ENCODE results near the gene CAMTA2. TPM values are rescaled to one million over a fixed set of nuclear protein-coding genes. Genes with fewer than 3 reads are reported as not detected.
A peak's percentile ranks its signal among the peaks of the same experiment; 100 is the strongest.

CAMTA2 gene
- total and polyA plus RNA-seq, 2 donors: 2.8 to 51.5 TPM

DNA sequence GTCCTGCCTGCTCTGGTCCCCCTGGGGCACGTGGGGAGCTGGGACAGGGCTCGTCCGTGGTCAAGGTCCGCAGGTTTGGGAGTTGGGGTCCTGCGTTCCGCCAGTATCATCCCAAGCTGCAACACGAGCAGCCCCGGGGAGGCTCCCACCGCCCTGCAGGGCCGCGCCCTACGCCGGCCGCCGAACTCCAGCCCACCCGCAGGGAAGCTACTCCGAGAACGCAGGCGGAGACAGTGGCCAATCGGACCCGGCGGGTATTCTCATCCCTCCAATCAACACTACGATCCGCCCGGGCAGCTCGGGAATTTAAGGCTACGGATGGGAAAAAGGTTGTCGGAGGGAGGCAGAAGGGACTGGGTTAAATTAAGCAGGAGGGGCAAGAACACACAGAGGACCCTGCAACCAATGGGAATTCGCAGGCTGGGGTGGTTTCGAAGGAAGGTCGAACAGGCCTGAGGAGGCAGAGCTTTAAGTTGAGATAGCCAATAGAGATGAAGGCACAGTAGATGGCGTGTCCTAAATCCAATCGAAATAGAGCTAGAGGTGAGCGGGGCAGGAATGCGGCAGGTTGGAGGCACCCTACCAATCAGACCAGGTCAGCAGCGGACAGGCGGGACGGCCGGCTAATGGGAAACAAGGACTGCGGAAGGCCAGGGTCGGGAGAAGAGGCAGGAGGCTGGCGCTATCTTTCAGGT, 20.5 kb downstream of the CAMTA2 start:
- peaks cover 10 to 31% of the 10 kb centered on the region in 2 donors for H3K36me3 ChIP-seq (ENCODE audit: control insufficient read depth in 2 of 2, insufficient read depth in 2 of 2, low read length in 1 of 2)
- DNase-seq (ENCODE audit: low read depth in 6 of 9, low spot score in 9 of 9): peak; percentile 86 to 98 (median 94)
- WGBS: under 1% methylated on average over 42 of the region's 42 CpGs
- peaks cover 0 to 5% of the 10 kb centered on the region in 2 donors for H3K9me3 ChIP-seq (ENCODE audit: control insufficient read depth in 2 of 2, insufficient read depth in 1 of 2, low read length in 1 of 2)
- peaks cover 11 to 33% of the 10 kb centered on the region in 2 donors for H3K4me1 ChIP-seq (ENCODE audit: control insufficient read depth in 2 of 2, insufficient read depth in 2 of 2, low read length in 2 of 2)
- H3K27ac ChIP-seq (ENCODE audit: low read depth in 1 of 2, low read length in 1 of 2): peak overlapping the region; percentile 85 to 97
- no peaks in the 10 kb centered on the region for H3K27me3 ChIP-seq (ENCODE audit: control insufficient read depth in 2 of 2, insufficient read depth in 1 of 2, low read length in 1 of 2)
- H3K4me3 ChIP-seq (ENCODE audit: low read length in 2 of 2): peak overlapping the region; percentile 66 to 92

GRCh38 chr17:4965311-4965986, 22.0 kb downstream of the CAMTA2 start:
- Histone ChIP-seq H3K27ac (ENCODE audit: low read depth in 1 of 2, low read length in 1 of 2) (no peak overlapping the region), H3K4me3 (ENCODE audit: low read length in 2 of 2) (no peak overlapping the region), H3K9me3 (ENCODE audit: control insufficient read depth in 2 of 2, insufficient read depth in 1 of 2, low read length in 1 of 2) (peaks cover 0 to 5% of the 10 kb centered on the region in 2 donors), H3K4me1 (ENCODE audit: control insufficient read depth in 2 of 2, insufficient read depth in 2 of 2, low read length in 2 of 2) (peaks cover 11 to 33% of the 10 kb centered on the region in 2 donors), H3K36me3 (ENCODE audit: control insufficient read depth in 2 of 2, insufficient read depth in 2 of 2, low read length in 1 of 2) (peaks cover 14 to 21% of the 10 kb centered on the region in 2 donors), H3K27me3 (ENCODE audit: control insufficient read depth in 2 of 2, insufficient read depth in 1 of 2, low read length in 1 of 2) (no peaks in the 10 kb centered on the region)
- DNase-seq (ENCODE audit: low read depth in 6 of 9, low spot score in 9 of 9): no peak
- 98% methylated on average over 15 of the region's 15 CpGs for WGBS

GRCh38 chr17:4960279-4960922, 27.1 kb downstream of the CAMTA2 start:
- Histone ChIP-seq H3K4me3 (ENCODE audit: low read length in 2 of 2) (no peak overlapping the region), H3K4me1 (ENCODE audit: control insufficient read depth in 2 of 2, insufficient read depth in 2 of 2, low read length in 2 of 2) (peaks cover 0 to 1% of the 10 kb centered on the region in 2 donors), H3K36me3 (ENCODE audit: control insufficient read depth in 2 of 2, insufficient read depth in 2 of 2, low read length in 1 of 2) (peaks cover 23 to 28% of the 10 kb centered on the region in 2 donors), H3K27me3 (ENCODE audit: control insufficient read depth in 2 of 2, insufficient read depth in 1 of 2, low read length in 1 of 2) (no peaks in the 10 kb centered on the region), H3K27ac (ENCODE audit: low read depth in 1 of 2, low read length in 1 of 2) (no peak overlapping the region), H3K9me3 (ENCODE audit: control insufficient read depth in 2 of 2, insufficient read depth in 1 of 2, low read length in 1 of 2) (no peaks in the 10 kb centered on the region)
- no peak for DNase-seq (ENCODE audit: low read depth in 6 of 9, low spot score in 9 of 9)
- 93% methylated on average over 9 of the region's 9 CpGs for WGBS

DNA sequence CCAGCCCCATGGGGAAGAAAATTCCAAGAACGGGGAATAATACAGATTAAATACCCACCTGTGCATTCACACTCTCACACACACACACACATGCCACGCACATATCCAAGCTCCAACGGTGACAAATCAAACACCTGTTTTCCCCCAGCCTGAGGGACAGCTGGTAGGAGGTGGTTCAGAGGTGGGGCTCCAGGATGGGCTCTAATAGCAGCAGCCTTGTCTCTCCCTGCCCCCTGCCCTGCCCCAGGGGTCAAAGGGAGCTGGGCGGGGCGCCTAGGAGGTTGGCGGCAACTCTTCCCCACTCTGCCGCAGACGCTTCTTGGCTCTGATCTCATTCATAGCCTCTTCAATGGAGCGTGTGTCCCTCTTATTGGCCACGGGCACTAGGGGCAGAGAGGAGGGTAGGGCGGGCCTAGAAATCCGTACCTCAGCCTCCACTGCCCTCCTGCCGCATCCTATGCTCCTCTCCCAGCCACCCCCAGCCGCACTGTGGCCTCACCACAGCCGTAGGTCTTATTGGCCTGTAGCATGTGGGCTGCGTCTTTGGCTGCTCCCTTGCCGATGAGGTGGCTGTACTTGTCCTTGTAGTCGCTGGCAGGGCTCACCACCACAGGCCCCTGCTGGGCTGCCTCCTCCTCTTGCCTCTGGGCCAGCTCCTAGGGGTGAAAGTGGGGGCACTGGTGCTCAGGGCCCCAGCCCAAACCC, 28.1 kb downstream of the CAMTA2 start:
- peaks cover 23 to 24% of the 10 kb centered on the region in 2 donors for H3K36me3 ChIP-seq (ENCODE audit: control insufficient read depth in 2 of 2, insufficient read depth in 2 of 2, low read length in 1 of 2)
- H3K27ac ChIP-seq (ENCODE audit: low read depth in 1 of 2, low read length in 1 of 2): no peak overlapping the region
- no peak overlapping the region for H3K4me3 ChIP-seq (ENCODE audit: low read length in 2 of 2)
- WGBS: 97% methylated on average over 18 of the region's 18 CpGs
- H3K4me1 ChIP-seq (ENCODE audit: control insufficient read depth in 2 of 2, insufficient read depth in 2 of 2, low read length in 2 of 2): no peaks in the 10 kb centered on the region
- H3K27me3 ChIP-seq (ENCODE audit: control insufficient read depth in 2 of 2, insufficient read depth in 1 of 2, low read length in 1 of 2): no peaks in the 10 kb centered on the region
- no peaks in the 10 kb centered on the region for H3K9me3 ChIP-seq (ENCODE audit: control insufficient read depth in 2 of 2, insufficient read depth in 1 of 2, low read length in 1 of 2)
- DNase-seq (ENCODE audit: low read depth in 6 of 9, low spot score in 9 of 9): no peak

DNA sequence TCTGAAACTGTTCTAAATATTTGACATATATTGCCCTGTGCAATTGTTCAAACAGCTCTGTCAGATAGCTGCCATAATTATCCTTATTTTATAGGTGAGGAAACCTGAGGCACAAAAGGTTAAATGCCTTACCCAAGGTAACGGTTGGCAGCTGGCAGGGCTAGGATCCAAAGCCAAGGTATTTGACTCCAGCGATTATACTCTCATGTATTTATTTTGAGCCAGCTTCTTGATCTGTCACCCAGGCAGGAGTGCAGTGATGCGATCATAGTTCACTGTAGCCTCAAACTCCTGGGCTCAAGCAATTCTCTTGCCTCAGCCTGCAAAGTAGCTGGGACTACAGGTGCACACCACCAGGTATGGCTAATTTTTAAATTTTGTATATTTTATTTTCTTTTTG, 29.4 kb downstream of the CAMTA2 start:
- Histone ChIP-seq H3K4me1 (ENCODE audit: control insufficient read depth in 2 of 2, insufficient read depth in 2 of 2, low read length in 2 of 2) (peaks cover 0 to 3% of the 10 kb centered on the region in 2 donors), H3K4me3 (ENCODE audit: low read length in 2 of 2) (no peak overlapping the region), H3K27ac (ENCODE audit: low read depth in 1 of 2, low read length in 1 of 2) (no peak overlapping the region), H3K36me3 (ENCODE audit: control insufficient read depth in 2 of 2, insufficient read depth in 2 of 2, low read length in 1 of 2) (peaks cover 23 to 24% of the 10 kb centered on the region in 2 donors), H3K9me3 (ENCODE audit: control insufficient read depth in 2 of 2, insufficient read depth in 1 of 2, low read length in 1 of 2) (no peaks in the 10 kb centered on the region), H3K27me3 (ENCODE audit: control insufficient read depth in 2 of 2, insufficient read depth in 1 of 2, low read length in 1 of 2) (no peaks in the 10 kb centered on the region)
- WGBS: 95% methylated on average over 3 of the region's 3 CpGs
- DNase-seq (ENCODE audit: low read depth in 6 of 9, low spot score in 9 of 9): no peak

DNA sequence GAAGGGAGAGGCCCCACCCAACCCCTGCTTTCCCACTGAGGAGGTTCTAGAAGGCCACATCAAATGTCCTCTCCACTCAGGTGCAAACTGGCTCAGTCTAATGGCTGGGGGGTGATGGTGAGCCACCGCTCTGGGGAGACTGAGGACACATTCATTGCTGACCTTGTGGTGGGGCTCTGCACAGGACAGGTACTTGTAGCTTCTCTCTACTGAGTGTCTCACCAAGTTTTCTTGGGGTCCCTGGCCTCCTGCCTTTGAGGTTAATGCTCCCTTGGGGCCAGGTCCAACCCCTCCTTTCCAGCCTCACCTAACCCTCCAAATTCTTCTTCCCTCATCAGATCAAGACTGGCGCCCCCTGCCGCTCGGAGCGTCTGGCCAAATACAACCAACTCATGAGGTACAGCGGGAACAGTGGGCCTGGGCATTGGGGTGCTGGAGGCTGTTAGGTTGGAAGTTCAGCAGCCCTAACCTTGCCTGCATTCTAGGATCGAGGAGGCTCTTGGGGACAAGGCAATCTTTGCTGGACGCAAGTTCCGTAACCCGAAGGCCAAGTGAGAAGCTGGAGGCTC, 30.9 kb downstream of the CAMTA2 start:
- Histone ChIP-seq H3K4me3 (ENCODE audit: low read length in 2 of 2) (no peak overlapping the region), H3K9me3 (ENCODE audit: control insufficient read depth in 2 of 2, insufficient read depth in 1 of 2, low read length in 1 of 2) (no peaks in the 10 kb centered on the region), H3K4me1 (ENCODE audit: control insufficient read depth in 2 of 2, insufficient read depth in 2 of 2, low read length in 2 of 2) (peaks cover 0 to 13% of the 10 kb centered on the region in 2 donors), H3K27me3 (ENCODE audit: control insufficient read depth in 2 of 2, insufficient read depth in 1 of 2, low read length in 1 of 2) (no peaks in the 10 kb centered on the region), H3K36me3 (ENCODE audit: control insufficient read depth in 2 of 2, insufficient read depth in 2 of 2, low read length in 1 of 2) (peaks cover 20 to 23% of the 10 kb centered on the region in 2 donors), H3K27ac (ENCODE audit: low read depth in 1 of 2, low read length in 1 of 2) (no peak overlapping the region)
- no peak for DNase-seq (ENCODE audit: low read depth in 6 of 9, low spot score in 9 of 9)
- WGBS: 92% methylated on average over 10 of the region's 10 CpGs

DNA sequence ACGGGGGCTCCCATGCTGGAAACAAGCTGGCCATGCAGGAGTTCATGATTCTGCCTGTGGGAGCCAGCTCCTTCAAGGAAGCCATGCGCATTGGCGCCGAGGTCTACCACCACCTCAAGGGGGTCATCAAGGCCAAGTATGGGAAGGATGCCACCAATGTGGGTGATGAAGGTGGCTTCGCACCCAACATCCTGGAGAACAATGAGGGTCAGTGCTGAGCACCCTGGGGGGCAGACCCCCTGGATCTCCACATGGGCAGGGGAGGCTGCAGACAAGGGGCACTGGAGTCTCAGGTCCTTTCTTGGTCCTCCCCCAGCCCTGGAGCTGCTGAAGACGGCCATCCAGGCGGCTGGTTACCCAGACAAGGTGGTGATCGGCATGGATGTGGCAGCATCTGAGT, 32.4 kb downstream of the CAMTA2 start:
- Histone ChIP-seq H3K4me1 (ENCODE audit: control insufficient read depth in 2 of 2, insufficient read depth in 2 of 2, low read length in 2 of 2) (peaks cover 12 to 28% of the 10 kb centered on the region in 2 donors), H3K27ac (ENCODE audit: low read depth in 1 of 2, low read length in 1 of 2) (no peak overlapping the region), H3K4me3 (ENCODE audit: low read length in 2 of 2) (no peak overlapping the region), H3K27me3 (ENCODE audit: control insufficient read depth in 2 of 2, insufficient read depth in 1 of 2, low read length in 1 of 2) (peaks cover 0 to 4% of the 10 kb centered on the region in 2 donors), H3K9me3 (ENCODE audit: control insufficient read depth in 2 of 2, insufficient read depth in 1 of 2, low read length in 1 of 2) (no peaks in the 10 kb centered on the region), H3K36me3 (ENCODE audit: control insufficient read depth in 2 of 2, insufficient read depth in 2 of 2, low read length in 1 of 2) (peaks cover 15 to 16% of the 10 kb centered on the region in 2 donors)
- 98% methylated on average over 8 of the region's 8 CpGs for WGBS
- DNase-seq (ENCODE audit: low read depth in 6 of 9, low spot score in 9 of 9): no peak

- Histone ChIP-seq H3K9me3 (ENCODE audit: control insufficient read depth in 2 of 2, insufficient read depth in 1 of 2, low read length in 1 of 2) (no peaks in the 10 kb centered on the region), H3K4me3 (ENCODE audit: low read length in 2 of 2) (no peak overlapping the region), H3K4me1 (ENCODE audit: control insufficient read depth in 2 of 2, insufficient read depth in 2 of 2, low read length in 2 of 2) (peaks cover 13 to 29% of the 10 kb centered on the region in 2 donors), H3K27me3 (ENCODE audit: control insufficient read depth in 2 of 2, insufficient read depth in 1 of 2, low read length in 1 of 2) (peaks cover 0 to 5% of the 10 kb centered on the region in 2 donors), H3K27ac (ENCODE audit: low read depth in 1 of 2, low read length in 1 of 2) (peak overlapping the region in 1 of 2 donors; percentile 37), H3K36me3 (ENCODE audit: control insufficient read depth in 2 of 2, insufficient read depth in 2 of 2, low read length in 1 of 2) (peaks cover 4 to 5% of the 10 kb centered on the region in 2 donors)
- DNase-seq (ENCODE audit: low read depth in 6 of 9, low spot score in 9 of 9): no peak
- 93% methylated on average over 14 of the region's 14 CpGs for WGBS
These were observed 34.0 kb downstream of the CAMTA2 start for GRCh38 chr17:4953451-4953961.

All from thymus (tissue), 11 donors.